Retina (tissue), 1 donor: ENCODE results near the gene LMNTD2.
"Not testable (repeated sequence)": the region's sequence is repeated elsewhere in the genome, so short reads cannot be mapped to it uniquely, and the experiment has no call there.

ENCODE experiments used
- DNase-seq: peaks from one replicate; pipeline ENCODE4 v3.0.0-alpha.2; 2016

The LMNTD2 gene

GRCh38 chr11:587546-587945 is 27.0 kb upstream of the LMNTD2 start:
- no peak for DNase-seq

- DNase-seq: no peak
These were observed 26.1 kb upstream of the LMNTD2 start for GRCh38 chr11:586376-587316.

DNA sequence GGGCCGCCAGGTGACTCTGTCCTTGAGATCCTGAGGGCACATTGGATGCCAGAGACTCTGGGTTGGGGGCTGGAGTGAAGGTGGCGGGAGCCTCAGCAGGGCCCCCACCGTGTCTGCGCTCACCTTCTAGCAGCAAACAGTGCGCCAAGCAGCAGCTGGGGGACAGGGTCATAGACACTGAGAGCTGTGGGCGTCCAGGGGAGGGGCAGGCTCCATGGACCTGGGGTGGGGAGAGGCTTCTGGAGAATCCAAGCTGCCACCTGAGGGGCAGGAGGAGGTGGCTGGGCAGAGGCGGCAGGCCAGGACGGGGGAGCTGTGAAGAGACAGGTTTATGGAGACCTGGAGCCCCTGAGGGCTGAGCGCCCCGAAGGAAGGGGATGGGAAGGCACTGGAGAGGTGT is 23.7 kb upstream of the LMNTD2 start:
- no peak for DNase-seq

DNA sequence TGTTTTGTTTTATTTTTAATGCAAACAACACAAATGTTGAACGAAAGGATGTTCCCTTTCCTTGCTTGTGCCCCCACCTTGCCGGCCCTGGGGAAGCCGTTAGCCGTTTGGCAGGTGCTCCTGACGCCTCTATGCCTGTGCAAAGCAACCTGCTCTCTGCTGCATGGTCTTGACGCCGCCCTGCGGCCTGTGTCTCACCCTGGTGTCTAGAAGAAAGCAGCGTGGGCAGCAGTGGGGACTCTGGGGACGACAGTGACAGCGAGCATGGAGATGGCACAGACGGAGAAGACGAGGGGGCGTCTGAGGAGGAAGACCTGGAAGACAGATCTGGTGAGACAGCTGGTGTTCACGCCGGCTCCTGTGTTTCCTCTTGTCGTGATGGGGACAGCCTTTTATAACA is 21.2 kb upstream of the LMNTD2 start:
- no peak for DNase-seq

- DNase-seq: no peak
These were observed 20.8 kb upstream of the LMNTD2 start for GRCh38 chr11:581342-581741.

- no peak for DNase-seq
These were observed 19.5 kb upstream of the LMNTD2 start for GRCh38 chr11:579830-580601.

- no peak for DNase-seq
These were observed 17.9 kb upstream of the LMNTD2 start for GRCh38 chr11:578276-579035.

DNA sequence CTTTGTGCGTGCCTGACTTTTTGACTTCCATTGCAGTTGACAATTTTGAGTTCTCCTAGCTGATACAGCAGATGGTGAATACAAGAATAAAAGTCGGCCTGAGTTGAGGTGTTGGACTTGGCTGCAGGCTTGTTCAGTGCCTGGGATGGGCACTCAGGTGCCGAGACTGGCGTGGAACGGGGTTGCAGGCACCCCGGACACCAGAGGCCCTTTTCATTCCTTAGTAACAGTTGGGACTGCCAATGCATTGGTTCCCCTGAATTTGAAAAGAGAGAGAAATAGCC is 17.0 kb upstream of the LMNTD2 start:
- no peak for DNase-seq

DNA sequence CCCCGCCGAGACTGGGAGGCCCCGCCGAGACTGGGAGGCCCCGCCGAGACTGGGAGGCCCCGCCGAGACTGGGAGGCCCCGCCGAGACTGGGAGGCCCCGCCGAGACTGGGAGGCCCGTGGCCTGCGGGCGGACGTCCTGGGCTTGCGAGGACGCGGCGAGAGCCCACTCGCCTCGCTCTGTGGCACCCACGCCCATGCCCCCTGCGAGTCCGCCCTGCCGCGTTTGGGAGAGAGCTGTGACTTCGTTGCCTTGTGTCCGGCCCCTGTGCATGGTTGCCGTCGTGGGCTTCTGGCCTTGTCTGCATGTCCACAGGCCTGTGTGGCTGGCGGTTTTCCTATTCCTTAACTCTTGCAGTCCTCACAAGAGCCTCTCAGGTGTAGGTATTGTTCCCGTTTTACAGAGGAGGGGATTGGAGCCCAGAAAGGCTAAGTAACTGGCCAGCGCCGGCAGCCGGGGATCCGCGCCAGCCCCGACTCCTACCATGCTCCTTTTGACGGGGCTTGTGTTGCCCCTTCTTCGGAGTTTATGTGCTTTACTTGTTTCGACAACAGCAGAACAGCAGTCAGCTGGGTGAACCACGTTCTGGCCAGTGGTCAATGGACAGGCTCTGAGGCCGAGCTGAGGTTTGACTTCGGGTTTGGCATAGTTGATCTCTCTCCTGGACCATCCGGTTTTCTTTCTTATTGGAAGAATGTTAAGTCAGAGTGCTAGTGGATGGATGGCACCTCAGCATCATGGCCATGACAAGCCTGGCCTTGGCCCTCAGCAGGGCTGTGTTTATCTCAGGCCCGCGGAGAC is 16.5 kb upstream of the LMNTD2 start:
- no peak for DNase-seq

DNA sequence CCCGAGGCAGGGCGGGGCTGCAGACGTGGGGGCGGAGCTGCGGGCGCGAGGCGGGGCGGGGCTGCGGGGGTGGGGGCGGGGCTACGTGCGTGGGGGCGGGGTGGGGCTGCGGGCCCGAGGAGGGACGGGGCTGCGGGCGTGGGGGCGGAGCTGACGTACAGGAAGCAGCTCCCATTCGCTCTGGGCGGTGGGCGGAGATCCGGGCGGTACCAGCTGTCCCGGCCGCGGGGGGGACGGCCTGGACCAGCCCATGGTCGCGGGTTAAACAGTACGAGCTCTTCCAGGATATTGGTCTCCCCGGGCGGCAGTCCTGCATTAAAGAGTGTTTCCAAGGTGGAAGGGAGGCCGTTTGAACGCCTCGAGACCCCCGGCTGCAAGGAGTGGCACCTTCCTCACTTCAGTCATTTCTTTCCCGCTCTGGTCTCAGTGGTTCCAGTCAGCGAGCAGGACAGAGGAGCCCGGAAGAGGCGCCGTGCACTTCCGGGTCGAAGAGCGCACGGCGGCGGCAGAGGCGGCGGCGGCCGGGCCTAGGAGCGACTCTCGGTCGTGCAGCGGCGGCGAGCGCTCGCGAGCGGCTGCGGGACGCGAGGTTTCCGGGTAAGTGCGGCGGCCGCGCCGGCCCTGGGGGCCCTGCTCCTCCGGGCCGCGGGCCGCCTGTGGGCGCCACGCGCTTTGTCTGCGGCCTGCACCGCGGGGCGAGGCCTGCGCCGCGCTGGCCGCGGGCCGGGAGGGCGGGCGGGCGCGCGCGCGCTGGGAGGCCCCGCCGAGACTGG is 15.6 kb upstream of the LMNTD2 start, which contains the start of gene PHRF1:
Gene PHRF1, plus strand, starts transcription at position 475 of the 773 bp plus-strand sequence. CDS start 5,043 bp downstream, outside the sequence.
- peak; percentile 98 for DNase-seq

DNA sequence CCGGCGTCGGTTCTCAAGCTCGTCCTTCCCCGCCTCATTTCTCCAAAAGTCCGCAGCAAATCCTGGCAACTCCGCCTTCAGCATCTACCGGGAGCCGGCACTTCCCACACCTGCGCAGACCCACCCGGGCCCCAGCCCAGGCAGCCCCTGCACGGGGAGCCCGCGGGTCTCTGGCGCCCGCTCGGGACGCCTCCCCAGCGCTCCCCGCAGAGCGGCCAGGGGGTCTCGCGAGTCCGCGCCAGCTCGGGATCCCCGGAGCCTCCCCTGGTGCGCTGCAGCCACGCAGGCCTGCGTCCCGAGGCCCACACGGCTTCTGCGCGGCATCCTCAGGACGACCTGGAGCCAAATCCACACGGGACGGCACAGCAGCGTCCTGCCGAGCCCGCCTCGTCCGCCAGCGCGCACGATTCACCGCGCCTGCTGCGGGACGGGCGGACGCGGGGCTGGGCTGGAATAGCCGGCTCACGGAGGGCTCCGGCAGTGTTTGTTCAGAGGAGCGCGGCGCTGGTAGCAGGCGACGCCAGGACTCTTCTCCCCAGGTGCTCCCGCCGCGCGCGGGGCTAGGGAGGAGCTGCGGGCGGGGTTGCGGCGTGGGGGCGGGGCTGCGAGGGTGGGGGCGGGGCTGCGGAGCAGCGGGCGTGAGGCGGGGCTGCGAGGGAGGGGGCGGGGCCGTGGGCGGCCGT is 14.9 kb upstream of the LMNTD2 start:
- peak; percentile 86 for DNase-seq

- no peak for DNase-seq
These were observed 14.2 kb upstream of the LMNTD2 start for GRCh38 chr11:574632-575312.

GRCh38 chr11:574031-574570 is 13.6 kb upstream of the LMNTD2 start:
- not testable (repeated sequence) for DNase-seq

GRCh38 chr11:573146-573759 is 12.7 kb upstream of the LMNTD2 start:
- DNase-seq: no peak

DNA sequence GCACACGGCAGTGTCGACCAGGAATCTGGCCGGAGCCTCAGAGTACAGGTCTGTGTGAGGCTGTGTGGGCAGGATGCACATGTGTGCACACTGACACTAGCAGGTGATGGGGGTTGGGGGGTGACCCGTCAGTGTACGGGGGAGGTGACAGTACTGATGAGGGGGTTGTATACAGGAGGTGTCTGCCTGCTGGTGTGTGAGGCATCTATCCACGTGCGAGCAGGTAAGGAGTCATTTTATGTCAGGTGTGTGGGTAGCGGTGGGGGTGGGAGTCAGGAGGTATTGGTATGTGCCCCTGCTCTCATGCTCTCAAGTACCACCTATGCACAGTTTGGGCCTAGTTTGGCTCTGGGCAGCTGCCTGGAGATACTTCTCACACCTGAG is 11.3 kb upstream of the LMNTD2 start:
- DNase-seq: no peak

DNA sequence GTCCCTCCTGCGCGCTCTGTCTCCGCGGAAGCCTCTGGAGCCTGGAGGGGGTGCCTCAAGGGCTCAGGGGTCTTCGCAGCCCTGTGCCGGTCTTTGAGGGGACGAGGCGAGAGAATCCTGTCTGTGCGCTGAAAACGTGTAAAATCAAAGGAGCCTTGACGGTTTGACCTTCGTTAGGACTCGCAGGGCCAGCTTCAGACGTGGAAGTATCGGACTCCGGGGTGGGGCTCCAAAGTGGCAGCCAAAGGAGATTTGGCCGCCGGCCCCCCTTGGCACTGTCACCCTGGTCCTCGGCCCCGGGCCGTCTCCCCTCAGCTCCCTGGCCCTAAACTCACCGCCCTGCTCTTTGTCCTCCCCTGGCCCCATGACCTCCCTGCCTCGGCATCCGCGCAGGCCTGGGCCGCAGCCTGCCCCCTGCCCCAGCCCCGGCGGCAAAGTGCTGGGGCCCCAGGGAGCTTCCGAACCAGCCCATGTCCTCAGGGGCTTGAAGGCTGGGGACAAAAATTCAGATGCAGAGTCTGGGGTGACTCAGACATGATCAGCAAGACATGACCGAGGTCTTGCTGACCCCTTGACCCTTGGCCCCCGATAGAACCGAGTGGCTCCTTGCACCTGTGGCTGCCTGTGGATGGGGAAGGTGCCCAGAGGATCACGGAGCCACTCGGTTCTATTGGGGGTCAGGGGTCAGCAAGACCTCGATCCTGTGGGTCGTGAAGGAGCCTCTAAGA is 8.8 kb upstream of the LMNTD2 start:
- peak; percentile 59 for DNase-seq

GRCh38 chr11:568306-569157 is 8.0 kb upstream of the LMNTD2 start:
- peak; percentile 93 for DNase-seq
